Neutrophil (primary cell): ENCODE results near the gene GIGYF2.

ENCODE experiments used
- H3K27ac ChIP-seq: fragments of 200-600 bp; sonication (generic); 2 replicates; pipeline ENCODE4 v1.5.1; 2016; ENCODE audit warnings: mild to moderate bottlenecking, moderate library complexity
- H3K27me3 ChIP-seq: fragments of 200-600 bp; sonication (generic); 2 replicates; pipeline ENCODE4 v1.6.0; 2016; ENCODE audit warnings: mild to moderate bottlenecking
- H3K36me3 ChIP-seq: fragments of 200-600 bp; sonication (generic); 2 replicates; pipeline ENCODE4 v1.5.1; 2017
- H3K4me1 ChIP-seq, 2 experiments: fragments of 200-600 bp in 1 of 2; sonication (generic) in 1 of 2; 1 replicate in 1 of 2; 2 replicates in 1 of 2; pipeline versions ENCODE4 v1.5.1 to v1.6.1; 2013 to 2016; ENCODE audit warnings: low read depth in 1 of 2, low read length in 1 of 2, mild to moderate bottlenecking in 1 of 2, moderate library complexity in 1 of 2; ENCODE audit not compliant: control insufficient read depth in 1 of 2, insufficient read depth in 1 of 2
- H3K4me3 ChIP-seq, 2 experiments: fragments of 200-600 bp in 1 of 2; sonication (generic) in 1 of 2; 1 replicate in 1 of 2; 2 replicates in 1 of 2; pipeline ENCODE4 v1.5.1; 2013 to 2016; ENCODE audit warnings: low read depth in 1 of 2, low read length in 1 of 2, mild to moderate bottlenecking in 1 of 2, moderate library complexity in 1 of 2
- H3K9me3 ChIP-seq: fragments of 200-600 bp; sonication (generic); 2 replicates; pipeline ENCODE4 v1.5.1; 2016
- CTCF ChIP-seq: fragments of 200-600 bp; sonication (generic); IDR thresholded peaks from 2 replicates; pipeline ENCODE4 v1.5.1; 2016; ENCODE audit warnings: antibody characterized with exemption

GIGYF2 gene

GRCh38 chr2:232884001-232884421 is 186.9 kb downstream of the GIGYF2 start:
- TF ChIP-seq CTCF = no peak
- Histone ChIP-seq H3K27ac (no peak overlapping the region), H3K27me3 (peaks cover 1% of the 10 kb centered on the region), H3K9me3 (no peaks in the 10 kb centered on the region), H3K36me3 (no peaks in the 10 kb centered on the region), H3K4me1 (no peaks in the 10 kb centered on the region), H3K4me3 (no peak overlapping the region)

- H3K27ac ChIP-seq = no peak overlapping the region
- no peaks in the 10 kb centered on the region for H3K9me3 ChIP-seq
- H3K36me3 ChIP-seq = no peaks in the 10 kb centered on the region
- no peaks in the 10 kb centered on the region for H3K4me1 ChIP-seq
- TF ChIP-seq CTCF = no peak
- no peak overlapping the region for H3K4me3 ChIP-seq
- H3K27me3 ChIP-seq = no peaks in the 10 kb centered on the region
These were observed 187.6 kb downstream of the GIGYF2 start for GRCh38 chr2:232884549-232885263.

- Histone ChIP-seq H3K36me3 (no peaks in the 10 kb centered on the region), H3K27me3 (no peaks in the 10 kb centered on the region), H3K9me3 (no peaks in the 10 kb centered on the region), H3K4me1 (no peaks in the 10 kb centered on the region), H3K27ac (no peak overlapping the region), H3K4me3 (no peak overlapping the region)
- TF ChIP-seq CTCF = no peak
These were observed 188.3 kb downstream of the GIGYF2 start for GRCh38 chr2:232885264-232885961.

- no peaks in the 10 kb centered on the region for H3K36me3 ChIP-seq
- peaks cover 7% of the 10 kb centered on the region for H3K27me3 ChIP-seq
- no peak overlapping the region for H3K27ac ChIP-seq
- no peak for TF ChIP-seq CTCF
- no peaks in the 10 kb centered on the region for H3K4me1 ChIP-seq
- no peaks in the 10 kb centered on the region for H3K9me3 ChIP-seq
- H3K4me3 ChIP-seq = no peak overlapping the region
These were observed 189.0 kb downstream of the GIGYF2 start for GRCh38 chr2:232886176-232886575.

- H3K36me3 ChIP-seq = no peaks in the 10 kb centered on the region
- peaks cover 12% of the 10 kb centered on the region for H3K27me3 ChIP-seq
- no peak for TF ChIP-seq CTCF
- H3K4me1 ChIP-seq = no peaks in the 10 kb centered on the region
- no peak overlapping the region for H3K27ac ChIP-seq
- H3K9me3 ChIP-seq = no peaks in the 10 kb centered on the region
- no peak overlapping the region for H3K4me3 ChIP-seq
These were observed 189.5 kb downstream of the GIGYF2 start for GRCh38 chr2:232886632-232887031.
